Astrocyte of the cerebellum (primary cell): Measurements from ENCODE around the gene RNF212.

Experiments
- DNase-seq: peaks from one replicate; pipeline ENCODE4 v3.0.0-alpha.2; 2011; ENCODE audit warnings: low read depth
- H3K4me3 ChIP-seq: 2 replicates; pipeline ENCODE4 v1.5.1; 2011; ENCODE audit warnings: mild to moderate bottlenecking, low read depth, low read length, moderate library complexity
- in situ Hi-C: cut with HindIII; loops from 2 replicates; pipeline ENCODE4 v1.10.0; 2017; ENCODE audit warnings: low sequenced_read_pairs
- TF ChIP-seq, protein P1 (sequence below): IDR thresholded peaks from 2 replicates; pipeline ENCODE4 v1.5.1; 2012; ENCODE audit warnings: low read length, low read depth, moderate library complexity, mild to moderate bottlenecking; ENCODE audit errors: missing control alignments

The RNF212 gene

DNA sequence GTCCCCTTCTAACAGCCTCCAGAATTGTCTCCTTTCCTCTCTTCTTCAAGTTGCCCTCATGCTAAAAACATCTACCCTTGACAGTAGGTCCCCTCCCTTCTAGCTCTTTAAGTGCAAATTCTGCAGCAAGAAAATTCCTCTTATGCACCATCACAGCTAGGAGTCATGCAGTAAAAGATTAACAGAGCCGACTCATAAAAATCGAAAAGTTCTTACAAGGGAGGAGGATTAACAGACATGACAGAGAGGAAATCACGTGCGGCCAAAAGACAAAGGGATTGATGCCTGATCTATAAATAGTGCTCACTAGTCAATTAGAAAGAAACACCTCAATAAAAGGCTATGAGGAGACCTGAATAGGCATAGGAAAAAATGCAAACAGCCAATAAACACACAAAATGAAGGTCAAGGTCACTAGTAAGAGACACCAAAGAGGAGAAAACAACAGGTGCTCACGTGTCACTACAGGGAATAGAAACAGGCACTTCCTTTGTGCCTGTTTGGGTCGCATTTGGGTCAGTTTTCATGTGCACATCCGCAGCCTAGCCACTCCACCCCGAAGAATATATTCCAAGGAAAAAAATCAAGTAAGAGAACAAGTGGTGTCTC, 3.4 kb downstream of the RNF212 start:
- DNase-seq: no peak
- in situ Hi-C loops: loop anchor here (10.0 kb wide), 1 partner anchor 55 kb away; no protein-coding TSS in a partner anchor
- TF ChIP-seq, protein P1, sequence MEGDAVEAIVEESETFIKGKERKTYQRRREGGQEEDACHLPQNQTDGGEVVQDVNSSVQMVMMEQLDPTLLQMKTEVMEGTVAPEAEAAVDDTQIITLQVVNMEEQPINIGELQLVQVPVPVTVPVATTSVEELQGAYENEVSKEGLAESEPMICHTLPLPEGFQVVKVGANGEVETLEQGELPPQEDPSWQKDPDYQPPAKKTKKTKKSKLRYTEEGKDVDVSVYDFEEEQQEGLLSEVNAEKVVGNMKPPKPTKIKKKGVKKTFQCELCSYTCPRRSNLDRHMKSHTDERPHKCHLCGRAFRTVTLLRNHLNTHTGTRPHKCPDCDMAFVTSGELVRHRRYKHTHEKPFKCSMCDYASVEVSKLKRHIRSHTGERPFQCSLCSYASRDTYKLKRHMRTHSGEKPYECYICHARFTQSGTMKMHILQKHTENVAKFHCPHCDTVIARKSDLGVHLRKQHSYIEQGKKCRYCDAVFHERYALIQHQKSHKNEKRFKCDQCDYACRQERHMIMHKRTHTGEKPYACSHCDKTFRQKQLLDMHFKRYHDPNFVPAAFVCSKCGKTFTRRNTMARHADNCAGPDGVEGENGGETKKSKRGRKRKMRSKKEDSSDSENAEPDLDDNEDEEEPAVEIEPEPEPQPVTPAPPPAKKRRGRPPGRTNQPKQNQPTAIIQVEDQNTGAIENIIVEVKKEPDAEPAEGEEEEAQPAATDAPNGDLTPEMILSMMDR: no peak

DNA sequence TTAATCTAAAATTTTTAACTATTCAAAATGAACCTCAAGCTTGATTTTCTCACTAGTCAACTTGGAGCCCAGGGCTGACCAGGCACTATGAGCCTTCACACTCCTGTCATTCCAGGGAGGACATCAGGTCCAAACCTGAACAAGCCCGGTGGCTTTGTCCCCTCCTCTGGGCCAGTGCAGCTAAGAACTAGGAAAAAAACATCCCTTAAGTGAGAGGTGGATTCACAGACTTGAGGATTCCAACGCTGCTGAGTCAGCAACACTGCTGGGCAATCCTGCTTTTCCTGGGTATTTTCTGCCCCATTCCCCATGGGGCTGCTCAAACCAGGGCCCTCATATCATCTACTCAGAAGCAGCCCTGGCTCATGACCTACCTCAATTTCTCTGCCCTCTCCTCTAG, 4.0 kb downstream of the RNF212 start:
- TF ChIP-seq, protein P1: no peak
- H3K4me3 ChIP-seq: no peak overlapping the region
- in situ Hi-C loops: loop anchor here (10.0 kb wide), 1 partner anchor 55 kb away; no protein-coding TSS in a partner anchor
- DNase-seq: no peak

More for the DNA sequence above, 3.4 kb downstream of the RNF212 start:
- H3K4me3 ChIP-seq: no peak overlapping the region

DNA sequence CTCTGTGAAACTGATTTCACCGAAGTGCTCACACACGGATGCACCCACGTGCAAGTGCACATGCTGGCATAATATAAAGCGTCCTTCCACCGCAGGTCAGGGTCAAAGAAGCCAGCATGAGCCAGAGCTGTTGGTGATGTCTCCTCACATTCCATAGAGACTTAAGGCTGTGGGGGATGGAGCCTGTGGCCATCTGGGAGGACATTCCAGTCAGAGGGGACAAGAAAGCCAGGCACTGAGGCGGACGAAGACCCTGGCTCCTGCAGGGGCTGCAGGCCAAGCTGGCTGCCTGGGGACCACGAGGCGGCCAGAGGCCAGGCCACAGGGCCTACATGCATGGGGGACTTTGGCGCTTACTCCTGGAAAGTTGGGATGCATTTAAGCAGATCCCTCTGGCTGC, 7.7 kb downstream of the RNF212 start:
- no peak for DNase-seq
- H3K4me3 ChIP-seq: no peak overlapping the region
- TF ChIP-seq, protein P1: no peak
- in situ Hi-C loops: loop anchor here (10.0 kb wide), 1 partner anchor 51 kb away; no protein-coding TSS in a partner anchor

DNA sequence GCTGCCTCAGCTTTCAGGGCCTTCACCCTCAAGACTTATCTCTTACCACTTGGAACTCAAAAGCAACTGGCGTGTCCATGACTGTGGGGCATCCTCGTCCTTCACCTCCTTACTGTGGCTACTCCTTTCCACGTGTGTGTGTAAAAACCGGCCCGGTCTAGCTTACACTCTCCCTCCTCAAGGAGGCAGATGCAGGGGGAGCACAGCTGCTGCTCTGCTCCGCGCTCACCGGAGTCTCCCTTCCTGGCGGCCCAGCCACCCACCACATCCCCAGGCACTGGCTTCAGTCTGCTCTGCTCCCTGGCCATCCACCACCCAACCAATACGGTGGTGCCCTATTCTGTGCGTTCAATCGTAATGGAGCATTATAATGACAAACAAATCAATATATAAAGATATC, 8.3 kb downstream of the RNF212 start:
- no peak for DNase-seq
- H3K4me3 ChIP-seq: no peak overlapping the region
- in situ Hi-C loops: loop anchor here (10.0 kb wide), 1 partner anchor 50 kb away; no protein-coding TSS in a partner anchor
- TF ChIP-seq, protein P1: no peak

DNA sequence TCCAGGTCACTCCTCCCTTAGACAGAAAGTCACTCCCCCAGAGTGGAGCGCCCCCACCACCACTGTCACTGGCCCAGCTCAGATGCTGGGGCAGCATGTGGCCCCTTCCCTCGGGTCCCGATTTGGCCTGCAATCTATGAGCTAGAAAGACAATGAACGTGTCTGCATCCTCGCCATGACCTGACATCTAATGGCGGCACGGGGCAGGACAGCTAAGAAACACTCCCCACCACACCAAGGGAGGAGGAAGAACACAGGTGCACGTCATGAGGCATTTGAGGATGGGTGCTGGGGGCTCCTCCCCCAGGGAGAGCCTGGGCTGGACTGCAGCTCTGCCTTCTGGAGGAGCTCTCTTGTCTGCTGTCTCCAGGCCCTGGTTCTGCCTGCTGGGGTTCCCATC, 8.7 kb downstream of the RNF212 start:
- TF ChIP-seq, protein P1: no peak
- DNase-seq: no peak
- H3K4me3 ChIP-seq: no peak overlapping the region
- in situ Hi-C loops: loop anchor here (10.0 kb wide), 1 partner anchor 50 kb away; no protein-coding TSS in a partner anchor

DNA sequence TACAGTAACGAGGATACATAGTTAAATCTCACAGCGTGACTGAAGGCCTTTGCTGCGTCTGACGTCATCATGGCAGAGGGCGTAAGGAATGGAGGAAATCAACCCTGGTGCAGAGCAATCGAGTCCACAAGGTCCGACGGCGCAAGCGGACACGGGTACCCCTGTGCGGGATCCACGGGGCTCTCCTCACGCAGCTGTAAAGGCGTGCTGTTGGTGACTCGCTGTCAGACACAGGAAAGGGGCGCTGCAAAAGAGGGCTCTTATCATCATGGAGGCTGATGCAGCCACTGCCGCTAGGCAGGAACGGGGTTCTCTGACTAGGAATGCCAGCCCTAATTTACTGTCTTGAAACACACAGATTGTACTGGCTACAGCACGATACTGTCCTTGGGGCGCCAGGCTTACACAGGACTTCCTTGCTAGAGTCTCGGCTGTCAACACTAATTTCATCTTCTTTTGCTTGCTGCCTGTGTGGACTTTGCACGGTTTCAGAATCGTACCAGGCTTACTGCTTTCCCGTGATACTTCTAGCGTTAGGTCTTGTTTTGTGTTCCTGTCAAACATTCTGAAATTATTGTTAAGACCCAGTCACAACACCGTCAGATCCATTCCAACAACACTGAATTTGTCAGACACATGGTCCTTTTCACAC, 13.6 kb downstream of the RNF212 start:
- DNase-seq: no peak
- no peak overlapping the region for H3K4me3 ChIP-seq
- TF ChIP-seq, protein P1: no peak
- in situ Hi-C loops: loop anchor here (10.0 kb wide), 1 partner anchor 45 kb away; no protein-coding TSS in a partner anchor
